Measurements from ENCODE around the gene SYCN.

Gene SYCN

GRCh38 chr19:39155741-39156140 lies 48.3 kb downstream of the SYCN start:
- no peak for DNase-seq (ENCODE audit: low read depth)

GRCh38 chr19:39155114-39155700 lies 48.9 kb downstream of the SYCN start:
- no peak for DNase-seq (ENCODE audit: low read depth)

- DNase-seq (ENCODE audit: low read depth): no peak
Measured at GRCh38 chr19:39154629-39155100, 49.4 kb downstream of the SYCN start.

GRCh38 chr19:39154100-39154628 lies 49.9 kb downstream of the SYCN start:
- DNase-seq (ENCODE audit: low read depth): no peak

Measured in stimulated activated CD8-positive, alpha-beta memory T cell treated with anti-CD3 and anti-CD28 coated beads, Interleukin-15, amount 100 ng/mL, for 1 hour (primary cell).